HepG2 (cell line): ENCODE data around the gene ZBTB22. TPM values are rescaled to one million over a fixed set of nuclear protein-coding genes. Genes with fewer than 3 reads are reported as not detected.

Experiments used
- GRHL1 ChIP-seq: sonication (generic); formaldehyde crosslinking; conservative IDR thresholded peaks from 2 replicates; pipeline ENCODE4 v1.8.0; 2022; ENCODE audit warnings: missing genetic modification reagents
- HBP1 ChIP-seq: IDR thresholded peaks from 2 replicates; pipeline ENCODE4 v1.6.1; 2016; ENCODE audit warnings: low read depth, control low read depth
- HES4 ChIP-seq: sonication (generic); formaldehyde crosslinking; IDR thresholded peaks from 2 replicates; pipeline ENCODE4 v1.9.0; 2021; ENCODE audit warnings: mild to moderate bottlenecking, missing genetic modification reagents, borderline replicate concordance
- HNF1B ChIP-seq: sonication (generic); formaldehyde crosslinking; IDR thresholded peaks from 2 replicates; pipeline ENCODE4 v1.5.1; 2020; ENCODE audit warnings: mild to moderate bottlenecking, moderate library complexity, missing genetic modification reagents
- MAF1 ChIP-seq: sonication (generic); formaldehyde crosslinking; IDR thresholded peaks from 2 replicates; pipeline ENCODE4 v1.5.0; 2020; ENCODE audit warnings: missing genetic modification reagents, borderline replicate concordance
- MAZ ChIP-seq, 2 experiments: sonication (generic) in 1 of 2; formaldehyde crosslinking in 1 of 2; IDR thresholded peaks; 2 replicates each; pipeline versions ENCODE4 v1.5.0 to v1.6.1; 2012 to 2020; ENCODE audit warnings: low read depth in 2 of 2, mild to moderate bottlenecking in 2 of 2, borderline replicate concordance in 1 of 2, improper control_type of control experiment in 1 of 2, low read length in 1 of 2, missing genetic modification reagents in 1 of 2, moderate library complexity in 1 of 2
- NCOR1 ChIP-seq: fragments of 200-600 bp; sonication (generic); IDR thresholded peaks from 2 replicates; pipeline ENCODE4 v1.7.0; 2017; ENCODE audit warnings: antibody characterized with exemption, low read length, borderline replicate concordance
- NR2F1 ChIP-seq, 2 experiments: fragments of 450-650 bp in 1 of 2; formaldehyde crosslinking in 1 of 2; IDR thresholded peaks; 2 replicates each; pipeline versions ENCODE4 v1.5.0 to v1.6.1; 2016 to 2020; ENCODE audit warnings: mild to moderate bottlenecking in 1 of 2, missing compliant biosample characterization in 1 of 2, missing genetic modification reagents in 1 of 2, moderate library complexity in 1 of 2
- ONECUT2 ChIP-seq: sonication (generic); formaldehyde crosslinking; IDR thresholded peaks from 2 replicates; pipeline ENCODE4 v1.4.0; 2020; ENCODE audit warnings: missing genetic modification reagents
- PHF5A ChIP-seq: IDR thresholded peaks from one replicate; pipeline ENCODE4 v1.6.1; 2018; ENCODE audit warnings: low read depth, missing genetic modification reagents; ENCODE audit not compliant: unreplicated experiment
- PITX1 ChIP-seq: sonication (generic); formaldehyde crosslinking; IDR thresholded peaks from 2 replicates; pipeline ENCODE4 v1.5.1; 2020; ENCODE audit warnings: mild to moderate bottlenecking, missing genetic modification reagents
- POLR2G ChIP-seq: fragments of 200-400 bp; formaldehyde crosslinking; IDR thresholded peaks from 2 replicates; pipeline ENCODE4 v1.6.1; 2018; ENCODE audit warnings: mild to moderate bottlenecking, low read depth, low read length, moderate library complexity
- RAD51 ChIP-seq: fragments of 450-650 bp; IDR thresholded peaks from 2 replicates; pipeline ENCODE4 v1.6.1; 2016; ENCODE audit warnings: borderline replicate concordance
- TCF7L2 ChIP-seq: IDR thresholded peaks from 2 replicates; pipeline ENCODE4 v1.6.1; 2011; ENCODE audit warnings: mild to moderate bottlenecking, low read depth, low read length, moderate library complexity
- TEAD3 ChIP-seq: optimal IDR thresholded peaks from 2 replicates; pipeline ENCODE3; 2016; ENCODE audit warnings: borderline replicate concordance
- ZNF333 ChIP-seq: sonication (generic); formaldehyde crosslinking; IDR thresholded peaks from 2 replicates; pipeline ENCODE4 v1.4.0; 2020; ENCODE audit warnings: mild to moderate bottlenecking, missing genetic modification reagents, borderline replicate concordance
- ZNF44 ChIP-seq: sonication (generic); formaldehyde crosslinking; IDR thresholded peaks from 2 replicates; pipeline ENCODE4 v1.5.1; 2020; ENCODE audit warnings: mild to moderate bottlenecking, missing genetic modification reagents
- ZNF451 ChIP-seq: sonication (generic); formaldehyde crosslinking; IDR thresholded peaks from 2 replicates; pipeline ENCODE4 v1.5.0; 2020; ENCODE audit warnings: mild to moderate bottlenecking, missing genetic modification reagents
- ZNF550 ChIP-seq: sonication (generic); formaldehyde crosslinking; IDR thresholded peaks from 2 replicates; pipeline ENCODE4 v1.4.0; 2020; ENCODE audit warnings: mild to moderate bottlenecking, missing genetic modification reagents, borderline replicate concordance
- ZNF615 ChIP-seq: sonication (generic); formaldehyde crosslinking; IDR thresholded peaks from 2 replicates; pipeline ENCODE4 v1.5.0; 2020; ENCODE audit warnings: mild to moderate bottlenecking, missing genetic modification reagents, borderline replicate concordance
- ZNF674 ChIP-seq: sonication (generic); formaldehyde crosslinking; IDR thresholded peaks from 2 replicates; pipeline ENCODE4 v1.5.0; 2020; ENCODE audit warnings: low read depth, mild to moderate bottlenecking, missing genetic modification reagents
- polyA plus RNA-seq, 8 experiments: library from polyadenylated mRNA; depleted of rRNA in 3 of 8; stranded (reverse) in 7 of 8; unstranded in 1 of 8; fragments of >200 nt; fragmentation: Illumina TruSeq in 4 of 8; extraction: Trizol in 4 of 8; gene quantifications; 2 replicates each; pipeline versions ENCODE4 v1.2.1 to v1.2.3, GENCODE V29; 2011 to 2016; ENCODE audit warnings: low read depth in 4 of 8, missing spikeins in 1 of 8, mixed read lengths in 1 of 8; ENCODE audit not compliant: insufficient read depth in 1 of 8
- total RNA-seq, 5 experiments: library from RNA; depleted of rRNA; stranded (reverse); fragments of >200 nt; fragmentation: Illumina TruSeq; extraction: Trizol; gene quantifications; 2 replicates each; pipeline ENCODE4 v1.2.3, GENCODE V29; 2016; ENCODE audit warnings: low read depth in 1 of 5
- TF ChIP-seq, protein P1 (sequence below): sonication (generic); formaldehyde crosslinking; IDR thresholded peaks from 2 replicates; pipeline ENCODE4 v1.5.1; 2020; ENCODE audit warnings: mild to moderate bottlenecking, missing genetic modification reagents, borderline replicate concordance

The ZBTB22 gene
- total and polyA plus RNA-seq, 2 of the 13 experiments (the other 11 are each of a cell fraction or from before 2014, with no cell fraction given) = 8.0 to 10.6 TPM

DNA sequence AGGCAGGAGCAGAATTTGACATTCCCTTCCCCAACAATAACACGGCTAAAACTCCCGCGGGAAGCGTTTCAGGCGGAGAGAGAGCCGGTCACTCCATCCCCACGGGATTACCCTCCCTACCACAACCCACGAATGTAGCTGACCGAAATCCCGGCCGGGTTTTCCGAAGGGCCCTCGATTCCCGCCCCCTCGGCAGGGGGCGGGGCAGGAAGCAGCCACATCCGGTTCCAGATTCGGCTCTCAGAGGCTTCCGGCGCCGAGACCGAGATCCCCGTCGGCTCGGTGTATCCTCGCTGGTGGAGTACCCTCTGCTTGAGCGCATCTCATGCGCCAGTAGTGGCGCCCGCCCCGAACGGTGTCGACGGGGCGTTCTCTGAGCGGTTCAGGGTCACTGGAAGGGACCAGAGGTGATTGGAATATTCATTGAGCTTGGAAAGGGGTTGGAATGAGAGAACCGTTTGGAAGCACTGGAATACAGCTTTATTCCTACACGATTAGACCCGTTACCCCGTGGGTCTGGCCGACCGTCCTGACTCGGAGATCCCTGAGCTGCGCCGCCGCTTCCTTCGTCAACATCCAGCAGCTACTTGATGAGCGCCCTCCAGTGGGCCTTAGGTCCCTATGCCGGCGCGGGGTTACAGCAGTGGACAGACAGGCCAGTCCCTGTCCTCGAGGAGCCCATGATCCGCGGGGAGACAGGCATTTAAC is 18.2 kb downstream of the ZBTB22 start (continued):
- TF ChIP-seq HBP1 (peak; percentile 76; the same call in 1 of the 2 replicates), MAF1 (CRISPR knock-in tag) (no peak), ZNF44 (CRISPR knock-in tag) (peak; percentile 21; the same call in 1 of the 2 replicates), MAZ (IDR thresholded peaks at IDR 0.05; ENCODE audit: borderline replicate concordance, low read depth, low read length) (peak; percentile 90), MAZ (CRISPR knock-in tag; IDR thresholded peaks at IDR 0.05; ENCODE audit: low read depth) (peak; percentile 84), NR2F1 (CRISPR knock-in tag; IDR thresholded peaks at IDR 0.05) (peak; percentile 0 to 33; a peak in 1 of 4 replicates), ZNF674 (CRISPR knock-in tag) (peak; percentile 98; the same call in 1 of the 2 replicates), PHF5A (CRISPR knock-in tag) (peak; percentile 16), ZNF333 (CRISPR knock-in tag) (peak; percentile 97), ONECUT2 (no peak), HES4 (0 out of 2 replicates have a peak, but pooled peaks have one; percentile 17), HNF1B (CRISPR knock-in tag) (peak; percentile 60; the same call in 1 of the 2 replicates), ZNF615 (peak; percentile 95), ZNF550 (0 out of 2 replicates have a peak, but pooled peaks have one; percentile 16), PITX1 (peak; percentile 32), GRHL1 (CRISPR knock-in tag) (no peak), RAD51 (no peak), TCF7L2 (no peak), TEAD3 (CRISPR knock-in tag) (peak; percentile 32), NCOR1 (peak; percentile 43), POLR2G (peak; percentile 99), ZNF451 (CRISPR knock-in tag) (peak; percentile 40; the same call in 1 of the 2 replicates)
- TF ChIP-seq, protein P1, sequence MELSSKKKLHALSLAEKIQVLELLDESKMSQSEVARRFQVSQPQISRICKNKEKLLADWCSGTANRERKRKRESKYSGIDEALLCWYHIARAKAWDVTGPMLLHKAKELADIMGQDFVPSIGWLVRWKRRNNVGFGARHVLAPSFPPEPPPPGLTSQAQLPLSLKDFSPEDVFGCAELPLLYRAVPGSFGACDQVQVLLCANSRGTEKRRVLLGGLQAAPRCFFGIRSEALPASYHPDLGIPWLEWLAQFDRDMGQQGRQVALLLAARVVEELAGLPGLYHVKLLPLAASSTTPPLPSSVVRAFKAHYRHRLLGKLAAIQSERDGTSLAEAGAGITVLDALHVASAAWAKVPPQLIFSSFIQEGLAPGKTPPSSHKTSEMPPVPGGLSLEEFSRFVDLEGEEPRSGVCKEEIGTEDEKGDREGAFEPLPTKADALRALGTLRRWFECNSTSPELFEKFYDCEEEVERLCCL (CRISPR knock-in tag) = no peak
